ENCODE data around the gene A1BG. TPM values are rescaled to one million over a fixed set of nuclear protein-coding genes. Genes with fewer than 3 reads are reported as not detected.

A1BG gene
- total and polyA plus RNA-seq, 4 donors, result 1.2 to 53.4 (median 18.6) TPM

GRCh38 chr19:58400916-58401839 lies 47.9 kb upstream of the A1BG start:
- ATAC-seq (ENCODE audit: insufficient read depth, low FRiP score) (peak; percentile 98), DNase-seq (peak; percentile 100)
- Histone ChIP-seq H3K36me3 (ENCODE audit: control insufficient read depth in 4 of 4, insufficient read depth in 4 of 4, low read length in 4 of 4) (no peaks in the 10 kb centered on the region), H3K9ac (ENCODE audit: insufficient read depth in 1 of 2, low read length in 2 of 2) (peak overlapping the region; percentile 21 to 81), H3K4me1 (ENCODE audit: control insufficient read depth in 5 of 5, insufficient read depth in 5 of 5, low read length in 5 of 5) (peaks cover 0 to 16% (median 8%) of the 10 kb centered on the region in 5 donors), H3K27me3 (ENCODE audit: control insufficient read depth in 3 of 3, insufficient read depth in 3 of 3, low read length in 2 of 3) (peaks cover 0 to 8% (median 8%) of the 10 kb centered on the region in 3 donors), H3K4me3 (peak overlapping the region; percentile 56), H3K9me3 (ENCODE audit: control insufficient read depth in 4 of 4, insufficient read depth in 3 of 4, low read length in 3 of 4) (no peaks in the 10 kb centered on the region), H3K27ac (ENCODE audit: low read depth in 1 of 2, low read length in 1 of 2) (peak overlapping the region in 1 of 2 donors; percentile 90)
- TF ChIP-seq CTCF (IDR thresholded peaks at IDR 0.05; ENCODE audit: control extremely low read depth, extremely low read depth), result no peak
- 3% methylated on average over 80 of the region's 80 CpGs for WGBS, 2 donors

GRCh38 chr19:58400316-58400915 lies 47.1 kb upstream of the A1BG start:
- no peak for ATAC-seq (ENCODE audit: insufficient read depth, low FRiP score)
- peaks cover 0 to 15% (median 8%) of the 10 kb centered on the region in 3 donors for H3K27me3 ChIP-seq (ENCODE audit: control insufficient read depth in 3 of 3, insufficient read depth in 3 of 3, low read length in 2 of 3)
- DNase-seq, result no peak
- peaks cover 0 to 19% (median 11%) of the 10 kb centered on the region in 5 donors for H3K4me1 ChIP-seq (ENCODE audit: control insufficient read depth in 5 of 5, insufficient read depth in 5 of 5, low read length in 5 of 5)
- 49 to 60% methylated on average over 18 of the region's 18 CpGs for WGBS, 2 donors
- peak overlapping the region; percentile 51 for H3K4me3 ChIP-seq
- no peaks in the 10 kb centered on the region for H3K36me3 ChIP-seq (ENCODE audit: control insufficient read depth in 4 of 4, insufficient read depth in 4 of 4, low read length in 4 of 4)
- peak overlapping the region; percentile 21 to 81 for H3K9ac ChIP-seq (ENCODE audit: insufficient read depth in 1 of 2, low read length in 2 of 2)
- H3K27ac ChIP-seq (ENCODE audit: low read depth in 1 of 2, low read length in 1 of 2), result no peak overlapping the region
- H3K9me3 ChIP-seq (ENCODE audit: control insufficient read depth in 4 of 4, insufficient read depth in 3 of 4, low read length in 3 of 4), result no peaks in the 10 kb centered on the region
- no peak for TF ChIP-seq CTCF (IDR thresholded peaks at IDR 0.05; ENCODE audit: control extremely low read depth, extremely low read depth)

- Histone ChIP-seq H3K27me3 (ENCODE audit: control insufficient read depth in 3 of 3, insufficient read depth in 3 of 3, low read length in 2 of 3) (peaks cover 0 to 20% (median 9%) of the 10 kb centered on the region in 3 donors), H3K4me3 (no peak overlapping the region), H3K27ac (ENCODE audit: low read depth in 1 of 2, low read length in 1 of 2) (no peak overlapping the region), H3K4me1 (ENCODE audit: control insufficient read depth in 5 of 5, insufficient read depth in 5 of 5, low read length in 5 of 5) (peaks cover 0 to 19% (median 11%) of the 10 kb centered on the region in 5 donors), H3K36me3 (ENCODE audit: control insufficient read depth in 4 of 4, insufficient read depth in 4 of 4, low read length in 4 of 4) (peaks cover 0 to 3% (median 1%) of the 10 kb centered on the region in 4 donors), H3K9me3 (ENCODE audit: control insufficient read depth in 4 of 4, insufficient read depth in 3 of 4, low read length in 3 of 4) (peaks cover 0 to 2% (median 0%) of the 10 kb centered on the region in 4 donors), H3K9ac (ENCODE audit: insufficient read depth in 1 of 2, low read length in 2 of 2) (no peak overlapping the region)
- DNase-seq, result no peak
- 97 to 100% methylated on average over 3 of the region's 3 CpGs for WGBS, 2 donors
- no peak for ATAC-seq (ENCODE audit: insufficient read depth, low FRiP score)
- no peak for TF ChIP-seq CTCF (IDR thresholded peaks at IDR 0.05; ENCODE audit: control extremely low read depth, extremely low read depth)
Measured at GRCh38 chr19:58399903-58400302, 46.6 kb upstream of the A1BG start.
